Neural cell (in vitro differentiated cells): ENCODE data around the gene KRTAP4-4. TPM values are rescaled to one million over a fixed set of nuclear protein-coding genes. Genes with fewer than 3 reads are reported as not detected.

Experiments
- H2AFZ ChIP-seq: fragments of 200-600, 300-800 bp; sonication (generic), shearing (Covaris generic); 2 replicates; pipeline ENCODE4 v1.6.0; 2014; ENCODE audit warnings: low read depth, mild to moderate bottlenecking, antibody characterized with exemption, low read length, moderate library complexity
- H3F3A ChIP-seq: fragments of 200-600 bp; shearing (Covaris generic); 2 replicates; pipeline ENCODE4 v1.6.1; 2016; ENCODE audit warnings: mild to moderate bottlenecking, moderate library complexity, mixed read lengths, antibody characterized with exemption, low read length; ENCODE audit not compliant: insufficient read depth, poor library complexity, severe bottlenecking
- H3K27ac ChIP-seq: fragments of 200-600, 300-800 bp; sonication (generic), shearing (Covaris generic); 2 replicates; pipeline ENCODE4 v1.5.1; 2014; ENCODE audit warnings: mild to moderate bottlenecking, low read length, moderate library complexity
- H3K27me3 ChIP-seq: fragments of 300-800, 200-600 bp; sonication (generic), shearing (Covaris generic); 2 replicates; pipeline ENCODE4 v1.6.0; 2014; ENCODE audit warnings: mild to moderate bottlenecking, low read depth, low read length, moderate library complexity; ENCODE audit not compliant: insufficient read depth
- H3K36me3 ChIP-seq: fragments of 300-800, 200-600 bp; sonication (generic), shearing (Covaris generic); 2 replicates; pipeline ENCODE4 v1.5.1; 2014; ENCODE audit warnings: mild to moderate bottlenecking, antibody characterized with exemption, low read length, moderate library complexity; ENCODE audit not compliant: insufficient read depth
- H3K4me2 ChIP-seq: fragments of 300-800, 200-600 bp; sonication (generic), shearing (Covaris generic); 2 replicates; pipeline ENCODE4 v1.6.0; 2014; ENCODE audit warnings: mild to moderate bottlenecking, low read length
- H3K4me3 ChIP-seq: fragments of 300-800, 200-600 bp; sonication (generic), shearing (Covaris generic); 2 replicates; pipeline ENCODE4 v1.5.1; 2014; ENCODE audit warnings: mild to moderate bottlenecking, low read length, moderate library complexity
- H3K79me2 ChIP-seq: fragments of 200-600 bp; shearing (Covaris generic); replicated peaks from 2 replicates; pipeline ENCODE4 v1.6.0; 2014; ENCODE audit warnings: mild to moderate bottlenecking, low read length, moderate library complexity; ENCODE audit not compliant: insufficient read depth
- H3K9ac ChIP-seq: fragments of 300-800, 200-600 bp; sonication (generic), shearing (Covaris generic); 2 replicates; pipeline ENCODE4 v1.6.1; 2016; ENCODE audit warnings: mild to moderate bottlenecking, low read length, mixed read lengths
- H3K9me2 ChIP-seq: fragments of 200-600 bp; shearing (Covaris generic); 2 replicates; pipeline ENCODE4 v1.6.1; 2016; ENCODE audit warnings: mild to moderate bottlenecking, low read length, mixed read lengths; ENCODE audit not compliant: insufficient read depth
- H3K9me3 ChIP-seq: fragments of 200-600, 300-800 bp; sonication (generic), shearing (Covaris generic); 2 replicates; pipeline ENCODE4 v1.6.1; 2016; ENCODE audit warnings: mild to moderate bottlenecking, mixed run types, low read length, moderate library complexity, mixed read lengths
- H4K20me1 ChIP-seq: fragments of 200-600 bp; shearing (Covaris generic); 2 replicates; pipeline ENCODE4 v1.6.1; 2016; ENCODE audit warnings: mild to moderate bottlenecking, mixed run types; ENCODE audit not compliant: insufficient read depth
- CTCF ChIP-seq: fragments of 450-650 bp; IDR thresholded peaks from 2 replicates; pipeline ENCODE4 v1.5.1; 2014; ENCODE audit warnings: antibody characterized with exemption, mild to moderate bottlenecking, moderate library complexity; ENCODE audit not compliant: poor library complexity, severe bottlenecking
- EP300 ChIP-seq: fragments of 450-650 bp; conservative IDR thresholded peaks from 2 replicates; pipeline ENCODE4 v1.6.1; 2014; ENCODE audit warnings: antibody characterized with exemption, mild to moderate bottlenecking, moderate library complexity; ENCODE audit not compliant: poor library complexity, severe bottlenecking
- EZH2 ChIP-seq: fragments of 200-600, 300-800 bp; shearing (Covaris generic), sonication (generic); IDR thresholded peaks from 2 replicates; pipeline ENCODE4 v1.6.1; 2014; ENCODE audit warnings: antibody characterized with exemption, low read length, borderline replicate concordance, mild to moderate bottlenecking; ENCODE audit not compliant: insufficient read depth, poor library complexity, severe bottlenecking
- MXI1 ChIP-seq: fragments of 450-650 bp; conservative IDR thresholded peaks from 2 replicates; pipeline ENCODE4 v1.6.1; 2014; ENCODE audit warnings: antibody characterized with exemption, mild to moderate bottlenecking; ENCODE audit not compliant: poor library complexity, severe bottlenecking
- POLR2AphosphoS5 ChIP-seq: IDR thresholded peaks from 2 replicates; pipeline ENCODE4 v1.6.1; 2012
- RAD21 ChIP-seq: fragments of 450-650 bp; conservative IDR thresholded peaks from 2 replicates; pipeline ENCODE4 v1.6.1; 2014; ENCODE audit warnings: antibody characterized with exemption, mild to moderate bottlenecking, moderate library complexity
- REST ChIP-seq: IDR thresholded peaks from 2 replicates; pipeline ENCODE4 v1.6.1; 2012; ENCODE audit warnings: borderline replicate concordance
- SMC3 ChIP-seq: fragments of 450-650 bp; conservative IDR thresholded peaks from 2 replicates; pipeline ENCODE4 v1.6.1; 2014; ENCODE audit warnings: antibody characterized with exemption, mild to moderate bottlenecking, moderate library complexity; ENCODE audit not compliant: poor library complexity
- TAF1 ChIP-seq: IDR thresholded peaks from 2 replicates; pipeline ENCODE4 v1.6.1; 2012; ENCODE audit warnings: low read depth
- polyA plus RNA-seq: library from polyadenylated mRNA; depleted of rRNA; stranded (reverse); fragments of >200 nt; gene quantifications from 2 replicates; pipeline ENCODE4 v1.2.3, GENCODE V29; 2014

Gene KRTAP4-4
- polyA plus RNA-seq, 1 donor from 2014 or later = not detected

GRCh38 chr17:41185001-41185400 is 24.5 kb upstream of the KRTAP4-4 start:
- Histone ChIP-seq H3K9ac (no peak overlapping the region), H3K27me3 (no peaks in the 10 kb centered on the region), H3K9me2 (no peaks in the 10 kb centered on the region), H3K4me2 (no peak overlapping the region), H3K4me3 (no peak overlapping the region), H3K36me3 (no peaks in the 10 kb centered on the region), H3K9me3 (no peaks in the 10 kb centered on the region), H3K79me2 (no peaks in the 10 kb centered on the region), H3K27ac (no peak overlapping the region), H4K20me1 (no peaks in the 10 kb centered on the region), H3F3A (no peaks in the 10 kb centered on the region), H2AFZ (no peak overlapping the region)
- no peak for TF ChIP-seq SMC3
- no peak for TF ChIP-seq TAF1
- no peak for TF ChIP-seq EZH2
- TF ChIP-seq CTCF = no peak
- no peak for TF ChIP-seq POLR2AphosphoS5
- no peak for TF ChIP-seq REST
- TF ChIP-seq MXI1 = no peak
- no peak for TF ChIP-seq EP300
- no peak for TF ChIP-seq RAD21

- Histone ChIP-seq H3K36me3 (no peaks in the 10 kb centered on the region), H3K79me2 (no peaks in the 10 kb centered on the region), H3K27me3 (no peaks in the 10 kb centered on the region), H2AFZ (no peak within 1 kb of the TSS), H4K20me1 (no peaks in the 10 kb centered on the region), H3K27ac (no peak within 1 kb of the TSS), H3K9ac (no peak within 1 kb of the TSS), H3K9me2 (no peaks in the 10 kb centered on the region), H3K4me3 (no peak within 1 kb of the TSS), H3F3A (no peaks in the 10 kb centered on the region), H3K9me3 (no peaks in the 10 kb centered on the region), H3K4me2 (no peak within 1 kb of the TSS)
- no peak for TF ChIP-seq POLR2AphosphoS5
- no peak for TF ChIP-seq TAF1
- TF ChIP-seq MXI1 = no peak
- no peak for TF ChIP-seq EZH2
- TF ChIP-seq REST = no peak
- TF ChIP-seq CTCF = no peak
- no peak for TF ChIP-seq EP300
- no peak for TF ChIP-seq SMC3
- no peak for TF ChIP-seq RAD21
Observed at GRCh38 chr17:41184480-41184961, 24.0 kb upstream of the KRTAP4-4 start, which contains the start of gene KRTAP4-1. TSS of gene KRTAP4-1 (minus strand) at chr17:41184911. CDS start at chr17:41184854, 57 bp downstream.
